IMR-90 (cell line): ENCODE measurements around the gene ZNF470. TPM values are rescaled to one million over a fixed set of nuclear protein-coding genes. Genes with fewer than 3 reads are reported as not detected.

ENCODE experiments used
- ATAC-seq: fragments of 200-7000 bp; cut with Tn5 transposase; 2 replicates; pipeline ENCODE4 v1.9.1; 2020; ENCODE audit warnings: low read depth, mild to moderate bottlenecking, moderate library complexity
- BruUV-seq: library from RNA; stranded (reverse); fragments of 400-500 nt; replicated peaks from 2 replicates; lab custom pipeline; 2021; lab: Mats Ljungman, UMichigan
- CTCF ChIA-PET: fragments of 300-600 bp; formaldehyde crosslinking; extraction: SDS; loops from one replicate; lab custom pipeline; 2021; ENCODE audit warnings: antibody characterized with exemption; lab: Yijun Ruan, JAX
- POLR2A ChIA-PET: fragments of 300-600 bp; sonication (Branson Sonifier 250); formaldehyde crosslinking; loops from one replicate; lab custom pipeline; 2022; ENCODE audit warnings: antibody characterized with exemption; ENCODE audit not compliant: unreplicated experiment; lab: Charles Lee
- DNase-seq: peaks from one replicate; pipeline ENCODE4 v3.0.0; 2013
- H2AFZ ChIP-seq: replicated peaks from 2 replicates; pipeline ENCODE3; 2013; ENCODE audit warnings: low read length, mild to moderate bottlenecking; ENCODE audit not compliant: poor library complexity
- H2AK5ac ChIP-seq: 2 replicates; pipeline ENCODE4 v1.6.1; 2013; ENCODE audit warnings: low read depth, low read length, inconsistent platforms
- H2AK9ac ChIP-seq: replicated peaks from 2 replicates; pipeline ENCODE3; 2013; ENCODE audit warnings: mild to moderate bottlenecking, low read depth, low read length, moderate library complexity; ENCODE audit not compliant: poor library complexity
- H2BK120ac ChIP-seq: 2 replicates; pipeline ENCODE4 v1.6.1; 2013; ENCODE audit warnings: low read depth, low read length, inconsistent platforms
- H2BK15ac ChIP-seq: 3 replicates; pipeline ENCODE4 v1.6.1; 2013; ENCODE audit warnings: low read depth, low read length, inconsistent platforms
- H2BK20ac ChIP-seq: 2 replicates; pipeline ENCODE4 v1.6.1; 2013; ENCODE audit warnings: low read depth, mild to moderate bottlenecking, inconsistent platforms, low read length, moderate library complexity
- H2BK5ac ChIP-seq: 2 replicates; pipeline ENCODE4 v1.6.1; 2013; ENCODE audit warnings: mild to moderate bottlenecking, low read depth, low read length, inconsistent platforms; ENCODE audit not compliant: poor library complexity, severe bottlenecking
- H3K14ac ChIP-seq: replicated peaks from 2 replicates; pipeline ENCODE4 v1.6.1; 2013; ENCODE audit warnings: low read depth, low read length, inconsistent platforms
- H3K18ac ChIP-seq: 2 replicates; pipeline ENCODE4 v1.6.1; 2013; ENCODE audit warnings: low read depth, low read length, control low read depth
- H3K23ac ChIP-seq: 2 replicates; pipeline ENCODE4 v1.6.1; 2013; ENCODE audit warnings: low read depth, low read length, inconsistent platforms
- H3K27ac ChIP-seq: 2 replicates; pipeline ENCODE4 v1.5.1; 2013; ENCODE audit warnings: mild to moderate bottlenecking, control low read depth, low read length; ENCODE audit not compliant: insufficient read depth
- H3K27me3 ChIP-seq: 2 replicates; pipeline ENCODE4 v1.6.1; 2013; ENCODE audit warnings: low read length; ENCODE audit not compliant: control insufficient read depth, insufficient read depth
- H3K36me3 ChIP-seq: 2 replicates; pipeline ENCODE4 v1.6.1; 2013; ENCODE audit warnings: low read length, mixed read lengths; ENCODE audit not compliant: control insufficient read depth, insufficient read depth
- H3K4ac ChIP-seq: 2 replicates; pipeline ENCODE4 v1.6.1; 2013; ENCODE audit warnings: low read depth, low read length, inconsistent platforms
- H3K4me1 ChIP-seq: 2 replicates; pipeline ENCODE4 v1.6.1; 2013; ENCODE audit warnings: low read length, mixed read lengths; ENCODE audit not compliant: control insufficient read depth, insufficient read depth
- H3K4me2 ChIP-seq: 2 replicates; pipeline ENCODE4 v1.6.1; 2013; ENCODE audit warnings: low read depth, mild to moderate bottlenecking, control low read depth, low read length, moderate library complexity
- H3K4me3 ChIP-seq: 2 replicates; pipeline ENCODE4 v1.5.1; 2013; ENCODE audit warnings: low read depth, mild to moderate bottlenecking, control low read depth, low read length, moderate library complexity; ENCODE audit not compliant: insufficient read depth
- H3K56ac ChIP-seq: 2 replicates; pipeline ENCODE4 v1.6.1; 2013; ENCODE audit warnings: low read length, inconsistent platforms; ENCODE audit not compliant: insufficient read depth; ENCODE audit errors: extremely low read depth
- H3K79me1 ChIP-seq, 2 experiments: 2 replicates each; pipeline ENCODE4 v1.6.1; 2013; ENCODE audit warnings: low read length in 2 of 2, inconsistent platforms in 1 of 2, low read depth in 1 of 2
- H3K9ac ChIP-seq: 2 replicates; pipeline ENCODE4 v1.6.1; 2013; ENCODE audit warnings: low read depth, low read length, control low read depth
- H3K9me1 ChIP-seq: 2 replicates; pipeline ENCODE4 v1.6.1; 2013; ENCODE audit warnings: low read length, inconsistent platforms; ENCODE audit not compliant: insufficient read depth
- H3K9me3 ChIP-seq: 2 replicates; pipeline ENCODE4 v1.6.1; 2013; ENCODE audit warnings: low read length; ENCODE audit not compliant: control insufficient read depth, insufficient read depth
- H4K20me1 ChIP-seq: 2 replicates; pipeline ENCODE4 v1.6.1; 2013; ENCODE audit warnings: low read length, inconsistent platforms; ENCODE audit not compliant: insufficient read depth
- H4K5ac ChIP-seq: 2 replicates; pipeline ENCODE4 v1.6.1; 2013; ENCODE audit warnings: mild to moderate bottlenecking, low read depth, low read length, control low read depth
- H4K8ac ChIP-seq, 2 experiments: 2 replicates each; pipeline ENCODE4 v1.6.1; 2013; ENCODE audit warnings: low read depth in 2 of 2, low read length in 2 of 2, control low read depth in 1 of 2, inconsistent platforms in 1 of 2
- H4K91ac ChIP-seq: 2 replicates; pipeline ENCODE4 v1.6.1; 2013; ENCODE audit warnings: low read depth, low read length, inconsistent platforms; ENCODE audit not compliant: insufficient read depth
- BHLHE40 ChIP-seq: fragments of 150-350 bp; IDR thresholded peaks from 2 replicates; pipeline ENCODE4 v1.6.1; 2016; ENCODE audit warnings: mild to moderate bottlenecking, low read depth, low read length
- CEBPB ChIP-seq: IDR thresholded peaks from 2 replicates; pipeline ENCODE4 v1.6.1; 2012; ENCODE audit warnings: low read depth, low read length, improper control_type of control experiment
- RAD21 ChIP-seq: IDR thresholded peaks from 2 replicates; pipeline ENCODE4 v1.6.1; 2012; ENCODE audit warnings: low read length, improper control_type of control experiment
- RCOR1 ChIP-seq: IDR thresholded peaks from 2 replicates; pipeline ENCODE4 v1.6.1; 2012; ENCODE audit warnings: mild to moderate bottlenecking, low read length, improper control_type of control experiment; ENCODE audit not compliant: insufficient replicate concordance
- USF2 ChIP-seq: fragments of 150-350 bp; IDR thresholded peaks from 2 replicates; pipeline ENCODE4 v1.6.1; 2017; ENCODE audit warnings: mild to moderate bottlenecking, antibody characterized with exemption, low read length, low read depth
- WGBS, 2 experiments: methylation state at CpG; one replicate each; pipeline versions ENCODE4 v1.1.5 to v1.1.7; 2013; ENCODE audit warnings: missing lambda C conversion rate in 2 of 2; ENCODE audit not compliant: insufficient read length in 1 of 2; ENCODE audit errors: extremely low coverage in 2 of 2; 5-methylcytosine and 5-hydroxymethylcytosine counted together
- dilution Hi-C: fragments of 300-500 bp; cut with HindIII; formaldehyde crosslinking; loops from one replicate; pipeline ENCODE4 v1.14.3; 2018; ENCODE audit warnings: low sequenced_read_pairs; ENCODE audit not compliant: unreplicated experiment
- in situ Hi-C: fragments of 300-500 bp; cut with MboI; formaldehyde crosslinking; loops from 3 replicates; pipeline ENCODE4 v1.14.3; 2019; ENCODE audit warnings: low sequenced_read_pairs, inconsistent platforms, mixed read lengths
- intact Hi-C: fragments of 100-400 bp; cut with micrococcal nuclease; formaldehyde crosslinking; loops from 2 replicates; pipeline ENCODE4 v1.10.0; 2022
- polyA plus RNA-seq, 3 experiments: library from polyadenylated mRNA; depleted of rRNA; stranded (reverse); fragments of >200 nt; gene quantifications; 2 replicates each; pipeline ENCODE4 v1.2.3, GENCODE V29; 2012; ENCODE audit warnings: low replicate concordance in 1 of 3
- total RNA-seq: library from RNA; depleted of rRNA; stranded (reverse); fragments of >200 nt; gene quantifications from 2 replicates; pipeline ENCODE4 v1.2.3, GENCODE V29; 2012

ZNF470 gene
- total and polyA plus RNA-seq, 2 of the 4 experiments (the other 2 are of a cell fraction) = 1.7 to 3.8 TPM

DNA sequence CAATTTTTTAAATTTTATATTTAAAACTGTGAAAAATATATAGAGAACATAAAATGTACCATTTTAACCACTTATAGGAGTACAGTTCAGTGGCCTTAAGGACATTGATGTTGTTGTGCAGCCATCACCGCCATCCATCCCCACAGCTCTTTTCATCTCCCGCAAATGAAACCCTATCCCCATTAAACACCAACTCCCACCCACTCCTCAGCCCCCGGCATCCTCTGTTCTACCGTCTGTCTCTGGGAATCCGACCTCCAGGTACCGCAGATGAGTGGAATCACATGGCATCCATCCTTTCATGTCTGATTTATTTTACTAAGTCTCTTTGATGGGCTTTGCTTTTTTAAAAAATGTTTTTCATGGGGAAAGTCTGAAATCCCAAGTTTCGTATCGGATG, 51.9 kb downstream of the ZNF470 start:
- Histone ChIP-seq H3K4me2 (no peak overlapping the region), H3K23ac (no peak overlapping the region), H4K5ac (no peak overlapping the region), H4K91ac (no peak overlapping the region), H3K56ac (no peak overlapping the region), H2BK20ac (no peak overlapping the region), H2BK120ac (no peak overlapping the region), H2BK5ac (no peak overlapping the region), H2AFZ (no peak overlapping the region), H3K14ac (no peak overlapping the region), H3K9me3 (peaks cover 69% of the 10 kb centered on the region), H3K36me3 (peaks cover 40% of the 10 kb centered on the region), H3K9ac (no peak overlapping the region), H3K27ac (no peak overlapping the region), H3K4ac (no peak overlapping the region), H3K18ac (no peak overlapping the region), H3K4me1 (no peaks in the 10 kb centered on the region), H2AK5ac (no peak overlapping the region), H3K4me3 (no peak overlapping the region), H3K27me3 (no peaks in the 10 kb centered on the region), H3K9me1 (no peaks in the 10 kb centered on the region), H4K8ac (no peak overlapping the region), H3K79me1 (peaks cover 5 to 20% of the 10 kb centered on the region in 2 experiments; a peak in 3 of 4 replicates), H2BK15ac (no peak overlapping the region), H4K20me1 (no peaks in the 10 kb centered on the region), H2AK9ac (no peak overlapping the region)
- dilution Hi-C loops = no loop called here
- TF ChIP-seq CEBPB = no peak
- no peak for TF ChIP-seq BHLHE40
- TF ChIP-seq USF2 = no peak
- no peak for TF ChIP-seq RAD21
- TF ChIP-seq RCOR1 = no peak
- ChIA-PET POLR2A (no interaction called here), CTCF (no interaction called here)
- in situ Hi-C loops = no loop called here
- DNase-seq (no peak), ATAC-seq (no peak)
- no TSS peak for BruUV-seq
- WGBS, 2 experiments = 100% methylated on average over 2 of the region's 8 CpGs; no CpG with 5 or more reads in 1 of the 2 experiments
- intact Hi-C loops = no loop called here
